HG03432 (cell line): Measurements from ENCODE around the gene SECTM1.

Source experiments
- ATAC-seq: cut with Tn5 transposase; IDR thresholded peaks from one replicate; pipeline ENCODE4 v1.9.1; 2021; ENCODE audit warnings: mild to moderate bottlenecking, moderate library complexity; ENCODE audit not compliant: unreplicated experiment

Gene SECTM1

GRCh38 chr17:82317394-82318168 is 16.0 kb downstream of the SECTM1 start, which contains the start of gene CD7:
Gene CD7 (minus strand): TSS chr17:82317608. CDS start chr17:82317495, 113 bp downstream.
- ATAC-seq = no peak

- no peak for ATAC-seq
These were observed 16.7 kb downstream of the SECTM1 start for GRCh38 chr17:82316651-82317393.

- ATAC-seq = no peak
These were observed 17.7 kb downstream of the SECTM1 start for GRCh38 chr17:82315703-82316358.

- no peak for ATAC-seq
These were observed 18.6 kb downstream of the SECTM1 start for GRCh38 chr17:82314727-82315605.

- no peak for ATAC-seq
These were observed 19.4 kb downstream of the SECTM1 start for GRCh38 chr17:82314012-82314726.

- ATAC-seq = no peak
These were observed 20.2 kb downstream of the SECTM1 start for GRCh38 chr17:82313195-82314011.

- no peak for ATAC-seq
These were observed 21.6 kb downstream of the SECTM1 start for GRCh38 chr17:82311971-82312370.

- no peak for ATAC-seq
These were observed 22.7 kb downstream of the SECTM1 start for GRCh38 chr17:82310877-82311276.

- ATAC-seq = no peak
These were observed 23.7 kb downstream of the SECTM1 start for GRCh38 chr17:82309656-82310570.

GRCh38 chr17:82305727-82306300 is 27.8 kb downstream of the SECTM1 start:
- no peak for ATAC-seq

GRCh38 chr17:82304826-82305726 is 28.5 kb downstream of the SECTM1 start:
- no peak for ATAC-seq

GRCh38 chr17:82303944-82304808 is 29.4 kb downstream of the SECTM1 start:
- ATAC-seq = no peak

GRCh38 chr17:82302991-82303943 is 30.3 kb downstream of the SECTM1 start:
- ATAC-seq = no peak

GRCh38 chr17:82302568-82302963 is 31.0 kb downstream of the SECTM1 start:
- no peak for ATAC-seq
